ENCODE data around the gene RPH3AL.

RPH3AL gene

GRCh38 chr17:165939-166338, 186.7 kb downstream of the RPH3AL start:
- no peak for ATAC-seq
- TF ChIP-seq CREB5 (CRISPR knock-in tag; IDR thresholded peaks at IDR 0.05; ENCODE audit: low read depth) (no peak), ZC3H10 (CRISPR knock-in tag; IDR thresholded peaks at IDR 0.05) (no peak), ARNTL (CRISPR knock-in tag; IDR thresholded peaks at IDR 0.05; ENCODE audit: borderline replicate concordance, low read depth) (no peak), PPARA (CRISPR knock-in tag; IDR thresholded peaks at IDR 0.05; ENCODE audit: borderline replicate concordance) (no peak), GLIS3 (CRISPR knock-in tag; IDR thresholded peaks at IDR 0.05) (no peak), PATZ1 (CRISPR knock-in tag; IDR thresholded peaks at IDR 0.05; ENCODE audit: borderline replicate concordance) (no peak), ZNF565 (CRISPR knock-in tag; conservative IDR thresholded peaks at IDR 0.05; ENCODE audit: low read depth) (no peak), CSRNP3 (CRISPR knock-in tag; IDR thresholded peaks at IDR 0.05) (no peak), ZNF70 (CRISPR knock-in tag; IDR thresholded peaks at IDR 0.05) (no peak), POU6F1 (CRISPR knock-in tag; IDR thresholded peaks at IDR 0.05; ENCODE audit: borderline replicate concordance, low read depth) (no peak), ISL1 (CRISPR knock-in tag; IDR thresholded peaks at IDR 0.05) (no peak), ESRRG (CRISPR knock-in tag; IDR thresholded peaks at IDR 0.05) (no peak), ZFP30 (CRISPR knock-in tag; IDR thresholded peaks at IDR 0.05) (no peak), TSHZ2 (CRISPR knock-in tag; IDR thresholded peaks at IDR 0.05) (no peak), RARB (CRISPR knock-in tag; IDR thresholded peaks at IDR 0.05) (no peak), ZFP3 (CRISPR knock-in tag; IDR thresholded peaks at IDR 0.05) (no peak), OSR1 (CRISPR knock-in tag; IDR thresholded peaks at IDR 0.05) (no peak)

- peak; percentile 78 for ATAC-seq
- TF ChIP-seq CSDC2 (CRISPR knock-in tag; IDR thresholded peaks at IDR 0.05) (no peak), TCF4 (CRISPR knock-in tag; IDR thresholded peaks at IDR 0.05; ENCODE audit: borderline replicate concordance) (no peak), CSRNP3 (CRISPR knock-in tag; IDR thresholded peaks at IDR 0.05) (no peak), ZNF70 (CRISPR knock-in tag; IDR thresholded peaks at IDR 0.05) (no peak), PATZ1 (CRISPR knock-in tag; IDR thresholded peaks at IDR 0.05; ENCODE audit: borderline replicate concordance) (no peak), ZFP30 (CRISPR knock-in tag; IDR thresholded peaks at IDR 0.05) (no peak), CREB5 (CRISPR knock-in tag; IDR thresholded peaks at IDR 0.05; ENCODE audit: low read depth) (no peak), TOX (CRISPR knock-in tag; IDR thresholded peaks at IDR 0.05; ENCODE audit: borderline replicate concordance) (no peak), ZC3H10 (CRISPR knock-in tag; IDR thresholded peaks at IDR 0.05) (no peak), ZFP3 (CRISPR knock-in tag; IDR thresholded peaks at IDR 0.05) (no peak), SNAI2 (CRISPR knock-in tag; IDR thresholded peaks at IDR 0.05) (no peak), ZNF565 (CRISPR knock-in tag; conservative IDR thresholded peaks at IDR 0.05; ENCODE audit: low read depth) (no peak), OSR1 (CRISPR knock-in tag; IDR thresholded peaks at IDR 0.05) (no peak), PPARA (CRISPR knock-in tag; IDR thresholded peaks at IDR 0.05; ENCODE audit: borderline replicate concordance) (no peak), GLIS3 (CRISPR knock-in tag; IDR thresholded peaks at IDR 0.05) (no peak), BACH2 (CRISPR knock-in tag; IDR thresholded peaks at IDR 0.05; ENCODE audit: borderline replicate concordance) (no peak), RARB (CRISPR knock-in tag; IDR thresholded peaks at IDR 0.05) (no peak)
Measured at GRCh38 chr17:164303-165235, 188.0 kb downstream of the RPH3AL start.
